HUES64 (cell line): ENCODE data around the gene CD47.
A peak's percentile ranks its signal among the peaks of the same experiment; 100 is the strongest.

Source experiments
- H3K27ac ChIP-seq: 2 replicates; pipeline ENCODE4 v1.7.0; 2013; ENCODE audit warnings: low read depth, low read length, inconsistent platforms
- H3K27me3 ChIP-seq: 2 replicates; pipeline ENCODE4 v1.6.1; 2013; ENCODE audit warnings: mild to moderate bottlenecking, low read length; ENCODE audit not compliant: insufficient read depth
- H3K36me3 ChIP-seq: 2 replicates; pipeline ENCODE4 v1.6.1; 2013; ENCODE audit warnings: mild to moderate bottlenecking, low read length; ENCODE audit not compliant: insufficient read depth
- H3K4me1 ChIP-seq: 2 replicates; pipeline ENCODE4 v1.6.1; 2013; ENCODE audit warnings: mild to moderate bottlenecking, low read length, moderate library complexity; ENCODE audit not compliant: insufficient read depth
- H3K4me3 ChIP-seq: 2 replicates; pipeline ENCODE4 v1.5.1; 2013; ENCODE audit warnings: mild to moderate bottlenecking, low read length, moderate library complexity
- H3K9ac ChIP-seq: 2 replicates; pipeline ENCODE4 v1.6.1; 2013; ENCODE audit warnings: mild to moderate bottlenecking, low read depth, low read length
- H3K9me3 ChIP-seq: 2 replicates; pipeline ENCODE4 v1.6.1; 2013; ENCODE audit warnings: low read depth, low read length; ENCODE audit not compliant: insufficient read depth
- WGBS: fragments of 150-250, 120-280 bp; methylation state at CpG from one replicate; pipeline ENCODE4 v1.1.7; 2013; ENCODE audit warnings: missing lambda C conversion rate; 5-methylcytosine and 5-hydroxymethylcytosine counted together

Gene CD47

GRCh38 chr3:108044699-108045098 lies 46.1 kb downstream of the CD47 start:
- no peaks in the 10 kb centered on the region for H3K9me3 ChIP-seq
- no peak overlapping the region for H3K4me3 ChIP-seq
- H3K27ac ChIP-seq, result no peak overlapping the region
- H3K27me3 ChIP-seq, result no peaks in the 10 kb centered on the region
- peaks cover 13% of the 10 kb centered on the region; the same call in 1 of the 2 replicates for H3K4me1 ChIP-seq
- H3K36me3 ChIP-seq, result no peaks in the 10 kb centered on the region
- H3K9ac ChIP-seq, result no peak overlapping the region

DNA sequence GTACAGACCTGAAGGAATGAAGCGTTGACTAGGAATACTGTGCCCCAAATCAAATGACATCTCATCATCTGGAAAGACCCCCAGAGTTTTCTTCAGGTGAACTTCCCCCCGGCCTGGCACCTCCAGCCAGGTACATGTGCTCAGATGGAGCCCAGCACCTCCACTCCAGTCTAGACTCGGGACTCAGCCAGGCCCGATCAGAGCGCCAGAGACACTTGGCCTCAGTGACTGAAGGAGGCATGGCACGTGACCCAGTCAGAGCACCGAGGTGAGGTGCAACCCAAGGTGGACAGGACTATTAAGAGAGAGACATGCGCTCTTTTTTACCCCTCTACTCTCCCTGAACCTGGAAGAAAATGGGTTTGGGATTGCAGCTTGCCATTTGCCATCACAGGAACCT lies 48.5 kb downstream of the CD47 start:
- 92% methylated on average over 8 of the region's 8 CpGs for WGBS
- no peaks in the 10 kb centered on the region for H3K27me3 ChIP-seq
- H3K4me1 ChIP-seq, result peaks cover 13% of the 10 kb centered on the region; the same call in 1 of the 2 replicates
- no peak overlapping the region for H3K9ac ChIP-seq
- H3K36me3 ChIP-seq, result no peaks in the 10 kb centered on the region
- H3K4me3 ChIP-seq, result no peak overlapping the region
- H3K27ac ChIP-seq, result no peak overlapping the region
- H3K9me3 ChIP-seq, result no peaks in the 10 kb centered on the region

DNA sequence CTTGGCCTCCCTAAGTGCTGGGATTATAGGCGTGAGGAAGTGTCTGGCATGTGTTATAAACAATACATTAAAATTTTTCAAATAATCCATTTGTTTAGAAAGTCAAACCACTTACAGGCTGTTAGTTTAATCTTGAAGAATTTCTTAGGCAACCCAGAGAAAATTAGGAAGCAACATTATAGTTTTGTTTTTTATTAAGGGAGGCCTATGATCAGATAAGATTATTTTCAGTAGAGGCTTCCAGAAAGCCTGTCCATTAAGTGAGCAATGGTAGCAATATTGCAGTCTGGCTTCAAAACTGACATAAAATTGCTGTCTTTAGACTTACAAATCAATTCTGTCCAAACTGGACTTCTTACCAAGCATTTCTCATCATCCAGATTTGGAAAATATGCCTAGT lies 49.6 kb downstream of the CD47 start:
- H3K4me1 ChIP-seq, result peaks cover 13% of the 10 kb centered on the region; the same call in 1 of the 2 replicates
- no peak overlapping the region for H3K27ac ChIP-seq
- H3K27me3 ChIP-seq, result no peaks in the 10 kb centered on the region
- H3K4me3 ChIP-seq, result no peak overlapping the region
- WGBS, result no CpG with 5 or more reads among the region's 1 CpG
- no peaks in the 10 kb centered on the region for H3K36me3 ChIP-seq
- no peak overlapping the region for H3K9ac ChIP-seq
- H3K9me3 ChIP-seq, result no peaks in the 10 kb centered on the region

DNA sequence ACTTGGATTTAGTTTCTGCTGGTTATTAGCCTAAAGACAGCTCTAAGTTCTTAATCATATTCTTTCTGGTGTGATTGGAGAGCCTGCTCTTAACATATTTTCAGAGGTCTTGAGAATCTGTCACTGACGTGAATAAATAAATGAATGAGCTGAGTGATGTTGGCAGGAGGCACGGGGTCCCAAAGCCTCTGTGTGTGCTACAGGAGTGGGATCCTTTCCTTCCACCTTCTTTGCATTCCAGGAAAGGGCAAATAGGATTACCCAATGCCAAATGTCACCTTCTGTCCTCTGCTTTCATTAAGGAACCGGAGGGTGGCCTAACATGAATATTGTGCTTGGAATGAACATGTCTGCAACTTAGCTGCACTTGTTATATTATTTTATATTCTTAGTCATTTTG lies 53.1 kb downstream of the CD47 start:
- 91% methylated on average over 3 of the region's 3 CpGs for WGBS

GRCh38 chr3:108036984-108037741 lies 53.7 kb downstream of the CD47 start:
- Histone ChIP-seq H3K9me3 (no peaks in the 10 kb centered on the region), H3K36me3 (no peaks in the 10 kb centered on the region), H3K9ac (no peak overlapping the region), H3K4me3 (no peak overlapping the region), H3K27me3 (no peaks in the 10 kb centered on the region), H3K27ac (no peak overlapping the region), H3K4me1 (peaks cover 4% of the 10 kb centered on the region; the same call in 1 of the 2 replicates)
- WGBS, result 92% methylated on average over 12 of the region's 12 CpGs

More for the DNA sequence above, 53.1 kb downstream of the CD47 start:
- Histone ChIP-seq H3K4me1 (peaks cover 4% of the 10 kb centered on the region; the same call in 1 of the 2 replicates), H3K27ac (no peak overlapping the region), H3K9me3 (no peaks in the 10 kb centered on the region), H3K4me3 (no peak overlapping the region), H3K36me3 (no peaks in the 10 kb centered on the region), H3K9ac (no peak overlapping the region), H3K27me3 (no peaks in the 10 kb centered on the region)

GRCh38 chr3:108036401-108036800 lies 54.4 kb downstream of the CD47 start:
- Histone ChIP-seq H3K9me3 (no peaks in the 10 kb centered on the region), H3K27ac (no peak overlapping the region), H3K4me1 (peaks cover 4% of the 10 kb centered on the region; the same call in 1 of the 2 replicates), H3K4me3 (no peak overlapping the region), H3K9ac (no peak overlapping the region), H3K36me3 (no peaks in the 10 kb centered on the region), H3K27me3 (no peaks in the 10 kb centered on the region)
- 86% methylated on average over 1 of the region's 1 CpG for WGBS

DNA sequence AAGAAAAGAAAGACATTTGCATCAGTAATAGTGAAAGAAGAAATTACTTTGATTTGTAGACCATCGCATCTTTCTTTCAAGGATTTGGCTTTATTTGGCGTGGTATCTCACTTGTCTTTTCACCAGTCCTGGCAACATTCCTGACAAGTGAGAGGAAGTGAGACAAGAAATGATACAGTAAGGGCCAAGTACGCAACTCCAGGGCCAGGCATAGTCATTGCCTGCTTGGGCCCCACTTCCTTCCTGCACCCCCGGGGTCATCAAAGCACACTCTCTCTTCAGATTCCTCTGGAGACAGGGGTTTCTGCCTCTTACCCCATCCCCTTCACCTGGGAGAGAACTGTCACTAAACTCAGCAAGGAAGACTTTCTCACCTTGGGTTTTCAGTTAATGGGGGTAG lies 55.1 kb downstream of the CD47 start:
- Histone ChIP-seq H3K27me3 (no peaks in the 10 kb centered on the region), H3K9me3 (no peaks in the 10 kb centered on the region), H3K4me3 (no peak overlapping the region), H3K36me3 (no peaks in the 10 kb centered on the region), H3K9ac (no peak overlapping the region), H3K4me1 (peaks cover 4% of the 10 kb centered on the region; the same call in 1 of the 2 replicates), H3K27ac (0 out of 2 replicates have a peak overlapping the region, but pooled peaks have one; percentile 19)
- WGBS, result 84% methylated on average over 4 of the region's 4 CpGs

- Histone ChIP-seq H3K9me3 (0 out of 2 replicates have a peak, but pooled peaks cover 4% of the 10 kb centered on the region), H3K36me3 (no peaks in the 10 kb centered on the region), H3K4me1 (peaks cover 12% of the 10 kb centered on the region), H3K27ac (no peak overlapping the region), H3K4me3 (no peak overlapping the region), H3K9ac (no peak overlapping the region), H3K27me3 (no peaks in the 10 kb centered on the region)
- 98% methylated on average over 2 of the region's 2 CpGs for WGBS
These were observed 58.9 kb downstream of the CD47 start for GRCh38 chr3:108031895-108032294.

- H3K9ac ChIP-seq, result no peak overlapping the region
- no peak overlapping the region for H3K4me3 ChIP-seq
- 0 out of 2 replicates have a peak, but pooled peaks cover 6% of the 10 kb centered on the region for H3K9me3 ChIP-seq
- no peak overlapping the region for H3K27ac ChIP-seq
- 96% methylated on average over 5 of the region's 5 CpGs for WGBS
- peaks cover 12% of the 10 kb centered on the region for H3K4me1 ChIP-seq
- no peaks in the 10 kb centered on the region for H3K27me3 ChIP-seq
- no peaks in the 10 kb centered on the region for H3K36me3 ChIP-seq
These were observed 59.9 kb downstream of the CD47 start for GRCh38 chr3:108030960-108031359.

- WGBS, result 100% methylated on average over 1 of the region's 1 CpG
- no peak overlapping the region for H3K27ac ChIP-seq
These were observed 61.4 kb downstream of the CD47 start for GRCh38 chr3:108029466-108029865.

GRCh38 chr3:108028896-108029295 lies 61.9 kb downstream of the CD47 start:
- 67% methylated on average over 1 of the region's 2 CpGs for WGBS
- Histone ChIP-seq H3K9ac (no peak overlapping the region), H3K27me3 (no peaks in the 10 kb centered on the region), H3K4me1 (peaks cover 8% of the 10 kb centered on the region; the same call in 1 of the 2 replicates), H3K27ac (no peak overlapping the region), H3K36me3 (no peaks in the 10 kb centered on the region), H3K9me3 (0 out of 2 replicates have a peak, but pooled peaks cover 6% of the 10 kb centered on the region), H3K4me3 (no peak overlapping the region)

More at GRCh38 chr3:108029466-108029865, 61.4 kb downstream of the CD47 start:
- Histone ChIP-seq H3K9me3 (0 out of 2 replicates have a peak, but pooled peaks cover 6% of the 10 kb centered on the region), H3K4me3 (no peak overlapping the region), H3K36me3 (no peaks in the 10 kb centered on the region), H3K4me1 (peaks cover 8% of the 10 kb centered on the region; the same call in 1 of the 2 replicates), H3K27me3 (no peaks in the 10 kb centered on the region), H3K9ac (no peak overlapping the region)
